Adrenal gland (tissue), 5 donors: ENCODE measurements around the gene ZNF717.

ENCODE experiments used
- CTCF ChIP-seq, 6 experiments: fragments of 450-650 bp in 4 of 6; fragments of 200-600 bp in 2 of 6; sonication (generic) in 1 of 6; IDR thresholded peaks; 1 replicate in 5 of 6; 2 replicates in 1 of 6; pipeline versions ENCODE4 v1.5.1 to v1.8.0; 2016 to 2021; ENCODE audit warnings: antibody characterized with exemption in 6 of 6, mild to moderate bottlenecking in 2 of 6, moderate library complexity in 1 of 6
- POLR2A ChIP-seq, 2 donors: fragments of 450-650 bp; IDR thresholded peaks; one replicate each; pipeline ENCODE4 v1.6.1; 2017; ENCODE audit warnings: antibody characterized with exemption in 2 of 2, mild to moderate bottlenecking in 2 of 2, moderate library complexity in 1 of 2
- donor health status: DM: no; HTN: no; CAD: no.

GRCh38 chr3:75768303-75769017 lies 16.9 kb downstream of the ZNF717 start:
- TF ChIP-seq CTCF (IDR thresholded peaks at IDR 0.05) (no peak), POLR2A (IDR thresholded peaks at IDR 0.05) (no peak)
